ENCODE results near the gene TBL3. TPM values are rescaled to one million over a fixed set of nuclear protein-coding genes. Genes with fewer than 3 reads are reported as not detected.

Gene TBL3
- total and polyA plus RNA-seq, 9 of the 15 experiments (the other 6 are each of a cell fraction or from before 2014, with no cell fraction given), result 0.97 to 117 (median 24.5) TPM

GRCh38 chr16:1960665-1961630 lies 10.9 kb upstream of the TBL3 start (continued):
- TF ChIP-seq BRD9 (IDR thresholded peaks at IDR 0.05; ENCODE audit: low read depth, partially characterized antibody), result no peak
- no peak for TF ChIP-seq NCOA1 (IDR thresholded peaks at IDR 0.05; ENCODE audit: low read depth)
- peak; percentile 25 for TF ChIP-seq RBM39 (optimal IDR thresholded peaks at IDR 0.05; ENCODE audit: low read depth, low read length)
- TF ChIP-seq NFIX (CRISPR knock-in tag; IDR thresholded peaks at IDR 0.05; ENCODE audit: low read depth), result no peak
- TF ChIP-seq CHCHD3 (CRISPR knock-in tag; IDR thresholded peaks at IDR 0.05), result no peak
- TF ChIP-seq PHF20 (IDR thresholded peaks at IDR 0.05; ENCODE audit: partially characterized antibody), result no peak
- TF ChIP-seq BRD4 (IDR thresholded peaks at IDR 0.05), result no peak
- no peak for TF ChIP-seq HDAC8 (tag; IDR thresholded peaks at IDR 0.05)
- TF ChIP-seq ZNF134 (CRISPR knock-in tag; conservative IDR thresholded peaks at IDR 0.05), result no peak
- TF ChIP-seq CREM (IDR thresholded peaks at IDR 0.05; ENCODE audit: low read depth), result no peak
- no peak for TF ChIP-seq SMC3 (conservative IDR thresholded peaks at IDR 0.05; ENCODE audit: insufficient read depth, low read depth, low read length)
- TF ChIP-seq NONO (IDR thresholded peaks at IDR 0.05; ENCODE audit: low read depth in 2 of 2, low read length in 1 of 2), result no peak
- no peak for TF ChIP-seq POLR3A (IDR thresholded peaks at IDR 0.05; ENCODE audit: borderline replicate concordance, extremely low read depth, insufficient read depth, insufficient read length)
- TF ChIP-seq THAP12 (CRISPR knock-in tag; IDR thresholded peaks at IDR 0.05), result peak; percentile 81; the same call in 1 of the 2 replicates
- TF ChIP-seq ZKSCAN1 (IDR thresholded peaks at IDR 0.05; ENCODE audit: low read depth, low read length), result no peak
- no peak for TF ChIP-seq TSC22D4 (tag; IDR thresholded peaks at IDR 0.05)
- no peak for TF ChIP-seq ATF3 (IDR thresholded peaks at IDR 0.05)
- TF ChIP-seq ATF3 (CRISPR knock-in tag; conservative IDR thresholded peaks at IDR 0.05), result no peak
- peak; percentile 26 for TF ChIP-seq TEAD4 (IDR thresholded peaks at IDR 0.05; ENCODE audit: low read length)
- TF ChIP-seq TEAD4 (CRISPR knock-in tag; IDR thresholded peaks at IDR 0.05; ENCODE audit: borderline replicate concordance), result no peak
- no peak for TF ChIP-seq IRF9 (tag; IDR thresholded peaks at IDR 0.05)
- TF ChIP-seq HNRNPK (IDR thresholded peaks at IDR 0.05; ENCODE audit: low read depth, low read length, poor library complexity, severe bottlenecking), result no peak
- TF ChIP-seq HSF4 (CRISPR knock-in tag; IDR thresholded peaks at IDR 0.05; ENCODE audit: borderline replicate concordance), result no peak
- no peak for TF ChIP-seq MYBL2 (IDR thresholded peaks at IDR 0.05; ENCODE audit: low read depth)
- no peak for TF ChIP-seq MYBL2 (CRISPR knock-in tag; IDR thresholded peaks at IDR 0.05; ENCODE audit: borderline replicate concordance)
